GM18909 (cell line): Measurements from ENCODE around the gene CTSC.
"Not testable (repeated sequence)": the region's sequence is repeated elsewhere in the genome, so short reads cannot be mapped to it uniquely, and the experiment has no call there.

Source experiments
- ATAC-seq: cut with Tn5 transposase; IDR thresholded peaks from one replicate; pipeline ENCODE4 v1.9.1; 2021; ENCODE audit warnings: mild to moderate bottlenecking; ENCODE audit not compliant: unreplicated experiment, poor library complexity

The CTSC gene

GRCh38 chr11:88292171-88292843 lies 45.2 kb downstream of the CTSC start:
- ATAC-seq, result no peak

GRCh38 chr11:88288560-88288959 lies 49.0 kb downstream of the CTSC start:
- ATAC-seq, result no peak

DNA sequence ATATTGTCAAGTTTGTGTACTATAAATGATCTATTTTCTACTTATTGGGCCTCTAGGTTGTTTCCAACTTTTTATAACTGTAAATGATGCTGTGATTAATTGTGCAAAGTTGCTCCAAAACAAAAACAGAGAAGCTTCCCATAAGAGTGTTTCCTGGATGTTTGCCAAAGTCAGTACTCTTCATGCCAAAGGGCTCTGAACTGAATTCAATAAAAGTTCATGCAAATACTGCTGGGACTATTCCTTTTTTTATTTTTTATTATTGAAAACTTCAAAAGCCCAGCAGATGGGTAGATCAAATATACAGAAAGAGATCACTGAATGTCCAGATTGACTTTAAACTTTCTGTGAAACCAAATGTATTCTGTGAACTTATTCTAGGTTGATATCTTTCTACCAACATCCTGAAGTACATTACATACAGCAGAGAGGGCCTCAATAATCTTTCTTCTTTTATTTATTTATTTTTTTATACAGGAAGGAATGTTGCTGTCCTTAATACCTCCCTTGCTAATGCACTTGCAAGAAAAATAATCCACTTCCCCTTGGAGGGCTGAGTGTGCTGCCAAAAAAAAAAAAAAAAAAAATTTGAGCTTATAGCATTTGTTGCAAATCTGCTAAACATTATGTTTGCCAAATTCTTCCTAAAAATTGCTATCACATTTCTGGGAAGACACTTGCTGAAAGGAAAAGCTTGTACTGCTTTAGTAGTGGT lies 53.0 kb downstream of the CTSC start:
- ATAC-seq, result no peak

- ATAC-seq, result no peak
Measured at GRCh38 chr11:88282747-88283515, 54.6 kb downstream of the CTSC start.

- ATAC-seq, result no peak
Measured at GRCh38 chr11:88281317-88281712, 56.2 kb downstream of the CTSC start.

DNA sequence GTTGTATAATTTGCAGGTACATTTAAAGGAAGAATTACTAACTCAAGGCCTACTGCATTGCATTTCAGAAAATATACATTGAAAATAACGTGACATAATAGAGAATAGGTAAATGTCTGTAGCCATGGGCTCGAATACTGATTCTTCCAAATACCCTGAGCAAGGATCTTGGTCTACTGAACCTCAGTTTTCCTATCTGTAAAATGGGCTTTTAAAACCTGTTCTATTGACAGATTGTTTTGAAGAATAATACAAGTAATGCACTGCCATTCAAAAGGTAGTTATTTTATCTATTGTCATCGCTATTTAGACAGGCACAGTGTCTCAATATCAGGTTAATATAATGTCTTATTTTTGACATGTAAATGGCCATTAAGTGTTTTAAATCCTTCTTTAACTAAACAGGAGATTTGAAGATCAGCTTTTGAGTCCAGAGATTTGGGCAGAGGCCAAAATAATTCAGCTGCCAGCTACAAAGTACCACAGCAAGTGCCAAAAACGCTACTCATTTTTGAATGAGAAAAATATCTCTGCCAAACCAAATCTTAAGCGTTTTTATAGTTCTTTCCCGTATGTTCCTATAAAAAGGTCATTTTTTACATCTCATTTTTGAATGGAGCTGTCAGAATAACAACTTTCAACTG lies 56.7 kb downstream of the CTSC start:
- ATAC-seq, result no peak

- no peak for ATAC-seq
Measured at GRCh38 chr11:88277349-88277915, 60.1 kb downstream of the CTSC start.

DNA sequence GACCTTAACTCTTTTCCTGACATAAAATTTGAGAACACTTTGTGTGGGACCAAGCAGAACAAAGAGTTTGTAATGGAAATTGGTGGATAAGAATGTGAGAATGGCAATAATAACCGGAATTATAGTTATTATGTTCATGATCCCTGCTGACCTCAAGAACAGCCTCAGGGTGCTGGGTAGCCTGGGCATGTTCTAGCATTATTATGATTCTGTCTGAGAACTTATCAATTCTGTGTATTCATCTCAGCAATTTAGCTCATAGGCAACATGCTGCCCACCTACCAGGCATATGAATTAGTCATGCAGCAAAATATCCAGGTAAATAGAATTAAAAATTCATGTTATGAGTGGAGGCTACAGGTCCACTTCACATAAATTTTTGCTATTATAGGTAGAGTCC lies 61.9 kb downstream of the CTSC start:
- ATAC-seq, result no peak

- ATAC-seq, result peak; percentile 76
Measured at GRCh38 chr11:88266919-88267318, 70.6 kb downstream of the CTSC start.

DNA sequence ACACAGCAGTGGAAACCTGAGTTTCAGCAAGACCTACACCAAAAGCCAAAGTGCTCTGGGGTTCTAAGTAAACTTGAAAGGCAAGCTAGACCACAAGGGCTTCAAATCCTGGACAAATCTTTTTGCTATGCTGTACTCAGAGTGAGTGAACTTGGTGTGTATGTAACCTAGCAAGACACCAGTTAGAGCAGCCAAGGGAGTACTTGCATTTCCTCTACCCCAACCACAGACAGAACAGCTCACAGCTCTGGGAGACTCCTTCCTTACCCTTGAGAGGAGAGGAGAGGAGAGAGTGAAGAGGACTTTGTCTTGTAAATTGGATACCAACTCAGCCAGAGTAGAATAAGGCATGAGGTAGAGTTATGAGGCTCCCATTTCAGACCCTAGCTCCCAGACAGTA lies 71.4 kb downstream of the CTSC start:
- ATAC-seq, result no peak

- no peak for ATAC-seq
Measured at GRCh38 chr11:88259431-88259830, 78.1 kb downstream of the CTSC start.

- no peak for ATAC-seq
Measured at GRCh38 chr11:88252208-88252607, 85.3 kb downstream of the CTSC start.

DNA sequence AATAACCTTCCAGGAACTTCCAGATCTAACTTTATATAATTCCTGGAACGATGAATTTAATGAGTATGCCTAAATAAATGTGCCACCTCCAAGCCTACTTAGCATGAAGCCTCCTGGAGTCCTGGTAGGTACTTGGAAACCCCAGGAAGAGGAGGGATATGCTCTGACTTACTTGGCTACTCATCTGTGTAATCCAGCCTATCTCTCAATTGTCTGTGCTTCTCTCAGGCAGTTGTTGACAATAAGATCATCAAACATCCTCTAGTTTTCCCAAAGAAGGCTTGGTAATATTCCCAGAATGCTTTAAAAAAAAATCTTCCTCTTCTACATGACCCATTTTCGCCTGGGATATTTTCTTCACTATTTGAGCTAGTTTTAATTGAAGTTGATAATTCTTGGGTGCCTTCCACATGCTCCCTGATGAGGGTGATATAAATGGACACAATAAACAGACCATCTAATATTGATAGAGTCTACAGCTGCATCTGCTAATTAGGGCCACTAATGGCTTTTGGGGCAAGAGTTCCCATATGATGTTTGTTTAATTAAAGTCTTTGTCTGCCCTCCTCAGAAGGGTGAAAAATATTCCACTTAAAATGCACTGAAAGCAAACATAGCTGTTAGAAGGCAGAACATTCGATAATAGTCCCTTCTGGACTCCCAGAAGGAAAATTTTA lies 86.8 kb downstream of the CTSC start:
- ATAC-seq, result no peak

- ATAC-seq, result no peak
Measured at GRCh38 chr11:88249706-88250105, 87.8 kb downstream of the CTSC start.

DNA sequence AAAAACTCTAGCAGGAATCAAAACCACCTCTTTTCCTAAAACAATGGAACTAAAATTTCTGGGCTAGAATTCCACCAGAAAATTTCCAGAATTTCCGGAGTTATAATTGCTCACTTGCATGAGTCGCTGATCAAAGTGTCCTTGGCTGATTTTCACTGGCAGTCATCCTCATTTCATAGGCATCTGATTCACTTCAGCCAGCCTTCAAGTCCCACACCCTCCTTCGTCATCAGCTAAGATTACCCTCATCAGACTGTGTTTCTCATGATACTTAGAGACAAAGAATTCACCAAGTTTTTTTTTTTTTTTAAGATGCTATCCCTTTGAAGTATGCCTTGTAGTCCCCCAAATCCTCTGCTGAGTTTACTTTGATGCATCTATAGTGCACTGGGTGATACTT lies 90.8 kb downstream of the CTSC start:
- no peak for ATAC-seq

- not testable (repeated sequence) for ATAC-seq
Measured at GRCh38 chr11:88245576-88245975, 92.0 kb downstream of the CTSC start.
